Lower leg skin (tissue), 4 donors: ENCODE results near the gene ILDR1. TPM values are rescaled to one million over a fixed set of nuclear protein-coding genes. Genes with fewer than 3 reads are reported as not detected.

ENCODE experiments used
- DNase-seq, 2 donors: peaks; one replicate each; pipeline ENCODE4 v3.0.0-alpha.2; 2019; ENCODE audit warnings: low spot score in 2 of 2
- H3K4me3 ChIP-seq: fragments of 200-600 bp; sonication (generic); 2 replicates; pipeline ENCODE4 v1.5.1; 2017; ENCODE audit warnings: mild to moderate bottlenecking, low read depth; ENCODE audit not compliant: poor library complexity, severe bottlenecking
- POLR2A ChIP-seq, 2 donors: fragments of 450-650 bp; IDR thresholded peaks; one replicate each; pipeline ENCODE4 v1.6.1; 2016 to 2017; ENCODE audit warnings: antibody characterized with exemption in 2 of 2, mild to moderate bottlenecking in 1 of 2, moderate library complexity in 1 of 2
- WGBS, 2 donors: methylation state at CpG; one replicate each; pipeline ENCODE4 v1.1.5; 2018; 5-methylcytosine and 5-hydroxymethylcytosine counted together
- intact Hi-C: fragments of 100-400 bp; cut with DNase I; formaldehyde crosslinking; loops from one replicate; pipeline ENCODE4 v1.15.0; 2023; ENCODE audit warnings: low total_unique reads
- total RNA-seq, 4 donors: library from RNA; depleted of rRNA; stranded (reverse); fragments of >200 nt; gene quantifications; one replicate each; pipeline ENCODE4 v1.1.0, GENCODE V29; 2016
- TF ChIP-seq, protein P1 (sequence below), 3 donors: fragments of 450-650 bp; IDR thresholded peaks; one replicate each; pipeline ENCODE4 v1.5.1; 2016; ENCODE audit warnings: antibody characterized with exemption in 3 of 3, mild to moderate bottlenecking in 3 of 3, moderate library complexity in 2 of 3

The ILDR1 gene
- total RNA-seq, 4 donors from 2014 or later, result 1.8 to 4.0 (median 2.4) TPM

DNA sequence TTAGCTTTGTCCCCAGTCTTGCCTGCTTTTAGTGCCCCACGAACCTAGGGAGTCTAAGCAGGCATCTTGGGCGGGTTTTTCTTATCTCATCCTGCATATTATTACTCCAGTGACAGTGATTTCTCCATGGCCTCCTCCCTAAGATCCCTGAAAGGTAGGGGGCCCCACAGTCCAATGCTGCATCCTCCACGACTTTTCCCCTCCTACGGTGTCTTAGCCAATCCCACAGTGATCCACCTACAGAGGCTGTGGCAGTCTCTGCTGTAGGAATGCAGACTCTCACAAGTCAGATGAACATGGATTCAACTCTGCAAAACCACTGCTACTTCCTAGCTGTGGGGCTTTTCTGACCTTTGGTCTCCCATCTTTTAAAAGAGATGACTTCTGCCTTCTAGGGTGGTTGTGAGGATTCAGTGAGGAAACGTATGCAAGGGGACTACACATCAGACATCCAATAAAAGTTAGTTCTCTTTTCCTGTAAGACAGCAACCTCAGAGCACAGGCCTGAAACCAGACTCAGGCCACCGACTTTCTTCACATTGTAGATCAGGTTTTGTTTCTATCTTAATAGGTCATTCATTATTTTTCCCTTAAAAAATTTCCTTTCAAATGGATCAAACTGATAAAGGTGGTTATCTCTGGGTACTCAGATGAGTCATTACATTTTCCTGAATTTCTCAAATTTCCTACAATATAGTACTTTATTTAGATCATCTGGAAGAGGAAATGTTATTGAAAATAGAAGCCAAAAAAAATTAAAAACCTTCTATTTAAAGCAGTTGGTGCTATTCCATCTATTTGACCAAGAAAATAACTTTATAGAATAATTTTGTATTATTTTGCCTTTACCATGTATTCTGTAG is 23.2 kb downstream of the ILDR1 start:
- intact Hi-C loops, result no loop called here
- 61 to 72% methylated on average over 6 of the region's 6 CpGs for WGBS, 2 donors
- no peak overlapping the region for H3K4me3 ChIP-seq
- TF ChIP-seq, protein P1, sequence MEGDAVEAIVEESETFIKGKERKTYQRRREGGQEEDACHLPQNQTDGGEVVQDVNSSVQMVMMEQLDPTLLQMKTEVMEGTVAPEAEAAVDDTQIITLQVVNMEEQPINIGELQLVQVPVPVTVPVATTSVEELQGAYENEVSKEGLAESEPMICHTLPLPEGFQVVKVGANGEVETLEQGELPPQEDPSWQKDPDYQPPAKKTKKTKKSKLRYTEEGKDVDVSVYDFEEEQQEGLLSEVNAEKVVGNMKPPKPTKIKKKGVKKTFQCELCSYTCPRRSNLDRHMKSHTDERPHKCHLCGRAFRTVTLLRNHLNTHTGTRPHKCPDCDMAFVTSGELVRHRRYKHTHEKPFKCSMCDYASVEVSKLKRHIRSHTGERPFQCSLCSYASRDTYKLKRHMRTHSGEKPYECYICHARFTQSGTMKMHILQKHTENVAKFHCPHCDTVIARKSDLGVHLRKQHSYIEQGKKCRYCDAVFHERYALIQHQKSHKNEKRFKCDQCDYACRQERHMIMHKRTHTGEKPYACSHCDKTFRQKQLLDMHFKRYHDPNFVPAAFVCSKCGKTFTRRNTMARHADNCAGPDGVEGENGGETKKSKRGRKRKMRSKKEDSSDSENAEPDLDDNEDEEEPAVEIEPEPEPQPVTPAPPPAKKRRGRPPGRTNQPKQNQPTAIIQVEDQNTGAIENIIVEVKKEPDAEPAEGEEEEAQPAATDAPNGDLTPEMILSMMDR (IDR thresholded peaks at IDR 0.05), result no peak
- TF ChIP-seq POLR2A (IDR thresholded peaks at IDR 0.05), result no peak
- no peak for DNase-seq

DNA sequence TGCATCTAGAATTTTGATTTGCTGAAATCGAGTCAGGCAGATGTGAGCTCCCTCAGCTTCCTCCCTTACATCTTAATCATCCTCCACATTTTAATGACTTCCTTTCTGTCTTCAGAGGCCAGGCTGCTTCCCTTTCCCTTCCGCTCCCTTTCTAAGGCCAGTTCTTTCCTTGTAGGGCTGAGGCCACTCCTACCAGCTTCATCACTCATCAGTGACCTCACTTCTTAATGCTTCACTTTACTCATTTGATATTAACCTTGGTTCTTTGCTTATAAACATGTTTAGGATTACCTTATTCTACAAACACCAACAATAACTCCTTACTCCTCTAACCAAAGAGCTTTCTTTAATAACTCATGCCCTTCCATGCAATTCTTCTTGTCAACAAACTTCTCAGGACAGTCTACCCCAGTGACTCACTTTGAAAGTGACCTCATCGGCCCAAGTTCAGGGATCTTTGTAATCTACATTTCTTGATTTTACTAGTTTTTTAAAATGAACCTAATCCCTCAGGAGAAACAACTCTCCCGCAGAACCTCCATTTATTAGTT is 23.9 kb downstream of the ILDR1 start:
- no peak overlapping the region for H3K4me3 ChIP-seq
- DNase-seq, result no peak
- WGBS, 2 donors, result 68 to 76% methylated on average over 4 of the region's 4 CpGs
- intact Hi-C loops, result no loop called here
- TF ChIP-seq, protein P1 (IDR thresholded peaks at IDR 0.05), result no peak
- no peak for TF ChIP-seq POLR2A (IDR thresholded peaks at IDR 0.05)

DNA sequence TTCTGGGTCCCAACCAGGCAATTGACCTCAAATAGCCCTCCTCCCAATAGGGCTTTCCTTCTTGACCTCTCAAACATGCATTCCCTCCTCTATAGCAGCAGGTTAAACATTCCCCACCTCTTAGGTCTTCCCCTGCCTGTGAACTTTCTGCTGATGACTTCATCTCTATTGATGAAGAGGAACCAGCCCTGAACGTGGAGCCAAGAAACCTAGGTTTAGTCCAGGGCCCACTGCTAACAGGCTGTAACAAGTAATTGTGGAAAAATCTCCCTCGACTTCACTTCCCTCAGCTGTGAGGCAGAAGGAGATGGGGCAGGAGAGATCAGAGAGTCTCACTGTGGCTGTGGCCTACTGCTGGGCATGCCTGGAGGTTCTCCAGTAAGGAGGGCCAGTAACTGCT is 24.7 kb downstream of the ILDR1 start:
- WGBS, 2 donors, result 51 to 59% methylated on average over 2 of the region's 2 CpGs
- no peak for DNase-seq
- H3K4me3 ChIP-seq, result no peak overlapping the region
- intact Hi-C loops, result no loop called here
- TF ChIP-seq, protein P1 (IDR thresholded peaks at IDR 0.05), result no peak
- no peak for TF ChIP-seq POLR2A (IDR thresholded peaks at IDR 0.05)

DNA sequence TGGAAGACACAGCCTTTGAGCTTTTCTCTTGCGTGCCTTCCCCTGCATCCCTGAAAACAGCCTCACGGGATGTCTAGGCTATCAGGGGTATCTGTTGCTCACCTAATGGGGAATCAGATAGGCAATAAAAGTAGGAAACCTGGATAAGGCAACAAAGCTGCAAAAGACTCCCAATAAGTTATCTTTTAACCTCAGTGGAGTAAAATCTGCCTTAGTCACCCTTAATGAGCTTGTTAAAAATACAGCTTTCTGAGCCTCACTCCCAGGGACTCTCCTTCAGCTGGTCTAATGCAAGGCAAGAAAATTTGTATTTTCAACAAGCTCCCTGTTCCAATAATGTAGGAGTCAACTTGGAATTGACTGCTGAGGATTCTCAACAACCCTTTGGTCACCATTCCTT is 25.6 kb downstream of the ILDR1 start:
- H3K4me3 ChIP-seq, result no peak overlapping the region
- intact Hi-C loops, result no loop called here
- TF ChIP-seq POLR2A (IDR thresholded peaks at IDR 0.05), result no peak
- TF ChIP-seq, protein P1 (IDR thresholded peaks at IDR 0.05), result no peak
- DNase-seq, result no peak
- 90 to 94% methylated on average over 2 of the region's 2 CpGs for WGBS, 2 donors

DNA sequence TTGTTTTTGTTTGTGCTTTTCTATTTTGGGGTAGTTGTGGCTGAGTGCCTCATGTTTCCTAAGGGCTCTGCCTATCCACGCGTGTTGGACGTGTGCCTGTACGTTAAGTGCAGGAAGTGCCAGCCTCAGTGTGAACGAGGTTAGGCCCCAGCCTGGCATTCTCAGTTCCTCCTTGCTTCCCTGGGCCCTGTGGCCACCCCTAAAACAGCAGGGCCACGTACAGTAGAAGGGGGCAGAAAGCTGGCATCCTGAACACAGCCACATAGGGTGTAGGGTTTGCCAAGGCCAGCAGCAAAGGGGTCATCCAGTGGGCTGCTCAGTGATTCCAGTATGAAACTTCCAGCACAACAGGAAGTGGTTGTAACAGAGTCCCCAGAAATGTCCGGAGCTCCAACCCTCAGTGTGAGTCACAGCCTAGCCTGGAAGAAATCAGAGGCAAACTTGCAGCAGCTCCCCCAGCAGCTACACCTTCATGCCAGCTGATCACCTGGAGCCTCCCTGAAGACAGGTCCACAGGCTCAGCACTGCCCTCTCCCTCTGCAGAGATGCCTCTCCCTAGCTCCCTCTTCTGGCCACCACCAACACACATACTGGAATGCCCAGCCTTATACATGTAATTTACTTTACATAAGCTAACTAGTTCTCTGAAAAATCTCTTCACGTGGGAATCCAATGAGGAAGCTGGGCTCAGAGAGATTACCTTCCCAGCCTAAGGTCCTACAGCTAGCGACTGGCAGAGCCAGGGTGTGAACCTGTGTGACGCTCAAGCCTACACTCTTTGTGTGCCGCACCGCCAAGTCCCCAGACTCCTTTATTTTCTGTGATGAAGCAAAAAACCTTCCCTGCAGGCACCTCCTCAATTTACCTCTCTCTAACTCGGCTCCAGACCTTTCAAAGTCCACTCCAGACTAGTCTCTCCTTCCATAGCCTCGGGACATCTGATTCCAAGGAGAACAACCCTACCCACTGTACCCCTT is 26.6 kb downstream of the ILDR1 start:
- intact Hi-C loops, result no loop called here
- H3K4me3 ChIP-seq, result no peak overlapping the region
- no peak for TF ChIP-seq POLR2A (IDR thresholded peaks at IDR 0.05)
- TF ChIP-seq, protein P1 (IDR thresholded peaks at IDR 0.05), result no peak
- peak; percentile 37 to 86 for DNase-seq
- 50 to 51% methylated on average over 14 of the region's 14 CpGs for WGBS, 2 donors
